ENCODE measurements around the gene COX6B2.

The COX6B2 gene

GRCh38 chr19:55319785-55320184 lies 34.7 kb downstream of the COX6B2 start:
- H3K27ac Mint-ChIP-seq (ENCODE audit: low read depth) = no peak overlapping the region
- no peak for DNase-seq (ENCODE audit: low spot score in 2 of 2)
- H3K4me3 Mint-ChIP-seq = no peak overlapping the region
- no peaks in the 10 kb centered on the region for H3K4me1 Mint-ChIP-seq
- H3K9me3 Mint-ChIP-seq = no peaks in the 10 kb centered on the region
- H3K27me3 Mint-ChIP-seq = peaks cover 25% of the 10 kb centered on the region
- no peak for ATAC-seq (replicated peaks; ENCODE audit: extremely low read depth, poor library complexity, severe bottlenecking)
- H3K36me3 Mint-ChIP-seq (ENCODE audit: insufficient read depth) = no peaks in the 10 kb centered on the region

- H3K9me3 Mint-ChIP-seq = no peaks in the 10 kb centered on the region
- H3K27ac Mint-ChIP-seq (ENCODE audit: low read depth) = peak overlapping the region; percentile 64
- no peak for DNase-seq (ENCODE audit: low spot score in 2 of 2)
- H3K27me3 Mint-ChIP-seq = peaks cover 9% of the 10 kb centered on the region
- ATAC-seq (replicated peaks; ENCODE audit: extremely low read depth, poor library complexity, severe bottlenecking) = no peak
- H3K4me3 Mint-ChIP-seq = no peak overlapping the region
- H3K36me3 Mint-ChIP-seq (ENCODE audit: insufficient read depth) = no peaks in the 10 kb centered on the region
- H3K4me1 Mint-ChIP-seq = no peaks in the 10 kb centered on the region
Observed at GRCh38 chr19:55316646-55317045, 37.9 kb downstream of the COX6B2 start.

- Mint-ChIP-seq H3K36me3 (ENCODE audit: insufficient read depth) (no peaks in the 10 kb centered on the region), H3K9me3 (no peaks in the 10 kb centered on the region), H3K4me1 (no peaks in the 10 kb centered on the region), H3K4me3 (no peak overlapping the region), H3K27ac (ENCODE audit: low read depth) (peak overlapping the region; percentile 64), H3K27me3 (peaks cover 3% of the 10 kb centered on the region)
- ATAC-seq (replicated peaks; ENCODE audit: extremely low read depth, poor library complexity, severe bottlenecking) (no peak), DNase-seq (ENCODE audit: low spot score in 2 of 2) (no peak)
Observed at GRCh38 chr19:55315956-55316525, 38.5 kb downstream of the COX6B2 start.

- ATAC-seq (replicated peaks; ENCODE audit: extremely low read depth, poor library complexity, severe bottlenecking) = no peak
- no peak for DNase-seq (ENCODE audit: low spot score in 2 of 2)
- Mint-ChIP-seq H3K27me3 (no peaks in the 10 kb centered on the region), H3K9me3 (no peaks in the 10 kb centered on the region), H3K4me1 (no peaks in the 10 kb centered on the region), H3K27ac (ENCODE audit: low read depth) (no peak overlapping the region), H3K36me3 (ENCODE audit: insufficient read depth) (no peaks in the 10 kb centered on the region), H3K4me3 (no peak overlapping the region)
Observed at GRCh38 chr19:55314396-55314795, 40.1 kb downstream of the COX6B2 start.

- no peak overlapping the region for H3K4me3 Mint-ChIP-seq
- H3K27ac Mint-ChIP-seq (ENCODE audit: low read depth) = no peak overlapping the region
- no peaks in the 10 kb centered on the region for H3K4me1 Mint-ChIP-seq
- H3K9me3 Mint-ChIP-seq = no peaks in the 10 kb centered on the region
- H3K27me3 Mint-ChIP-seq = no peaks in the 10 kb centered on the region
- ATAC-seq (replicated peaks; ENCODE audit: extremely low read depth, poor library complexity, severe bottlenecking) (no peak), DNase-seq (ENCODE audit: low spot score in 2 of 2) (no peak)
- no peaks in the 10 kb centered on the region for H3K36me3 Mint-ChIP-seq (ENCODE audit: insufficient read depth)
Observed at GRCh38 chr19:55312621-55313512, 41.7 kb downstream of the COX6B2 start.

GRCh38 chr19:55311797-55312196 lies 42.7 kb downstream of the COX6B2 start:
- Mint-ChIP-seq H3K4me3 (no peak overlapping the region), H3K36me3 (ENCODE audit: insufficient read depth) (no peaks in the 10 kb centered on the region), H3K4me1 (no peaks in the 10 kb centered on the region), H3K27me3 (no peaks in the 10 kb centered on the region), H3K27ac (ENCODE audit: low read depth) (no peak overlapping the region), H3K9me3 (no peaks in the 10 kb centered on the region)
- no peak for ATAC-seq (replicated peaks; ENCODE audit: extremely low read depth, poor library complexity, severe bottlenecking)
- no peak for DNase-seq (ENCODE audit: low spot score in 2 of 2)

- no peaks in the 10 kb centered on the region for H3K9me3 Mint-ChIP-seq
- H3K36me3 Mint-ChIP-seq (ENCODE audit: insufficient read depth) = no peaks in the 10 kb centered on the region
- no peak for DNase-seq (ENCODE audit: low spot score in 2 of 2)
- no peak overlapping the region for H3K27ac Mint-ChIP-seq (ENCODE audit: low read depth)
- ATAC-seq (replicated peaks; ENCODE audit: extremely low read depth, poor library complexity, severe bottlenecking) = no peak
- H3K27me3 Mint-ChIP-seq = no peaks in the 10 kb centered on the region
- no peak overlapping the region for H3K4me3 Mint-ChIP-seq
- no peaks in the 10 kb centered on the region for H3K4me1 Mint-ChIP-seq
Observed at GRCh38 chr19:55311397-55311796, 43.1 kb downstream of the COX6B2 start.

GRCh38 chr19:55310498-55310897 lies 44.0 kb downstream of the COX6B2 start:
- Mint-ChIP-seq H3K27ac (ENCODE audit: low read depth) (no peak overlapping the region), H3K27me3 (no peaks in the 10 kb centered on the region), H3K4me3 (no peak overlapping the region), H3K9me3 (no peaks in the 10 kb centered on the region), H3K4me1 (no peaks in the 10 kb centered on the region), H3K36me3 (ENCODE audit: insufficient read depth) (no peaks in the 10 kb centered on the region)
- ATAC-seq (replicated peaks; ENCODE audit: extremely low read depth, poor library complexity, severe bottlenecking) (no peak), DNase-seq (ENCODE audit: low spot score in 2 of 2) (no peak)

- DNase-seq (ENCODE audit: low spot score in 2 of 2) (no peak), ATAC-seq (replicated peaks; ENCODE audit: extremely low read depth, poor library complexity, severe bottlenecking) (no peak)
- H3K4me3 Mint-ChIP-seq = no peak overlapping the region
- no peaks in the 10 kb centered on the region for H3K4me1 Mint-ChIP-seq
- no peak overlapping the region for H3K27ac Mint-ChIP-seq (ENCODE audit: low read depth)
- no peaks in the 10 kb centered on the region for H3K36me3 Mint-ChIP-seq (ENCODE audit: insufficient read depth)
- no peaks in the 10 kb centered on the region for H3K27me3 Mint-ChIP-seq
- no peaks in the 10 kb centered on the region for H3K9me3 Mint-ChIP-seq
Observed at GRCh38 chr19:55309448-55309847, 45.1 kb downstream of the COX6B2 start.

- H3K4me3 Mint-ChIP-seq = no peak overlapping the region
- H3K9me3 Mint-ChIP-seq = no peaks in the 10 kb centered on the region
- ATAC-seq (replicated peaks; ENCODE audit: extremely low read depth, poor library complexity, severe bottlenecking) (no peak), DNase-seq (ENCODE audit: low spot score in 2 of 2) (no peak)
- H3K36me3 Mint-ChIP-seq (ENCODE audit: insufficient read depth) = no peaks in the 10 kb centered on the region
- no peaks in the 10 kb centered on the region for H3K4me1 Mint-ChIP-seq
- H3K27ac Mint-ChIP-seq (ENCODE audit: low read depth) = no peak overlapping the region
- H3K27me3 Mint-ChIP-seq = no peaks in the 10 kb centered on the region
Observed at GRCh38 chr19:55308281-55308680, 46.2 kb downstream of the COX6B2 start.

GRCh38 chr19:55306712-55307111 lies 47.8 kb downstream of the COX6B2 start:
- ATAC-seq (replicated peaks; ENCODE audit: extremely low read depth, poor library complexity, severe bottlenecking) (no peak), DNase-seq (ENCODE audit: low spot score in 2 of 2) (no peak)
- Mint-ChIP-seq H3K36me3 (ENCODE audit: insufficient read depth) (peaks cover 2% of the 10 kb centered on the region), H3K9me3 (no peaks in the 10 kb centered on the region), H3K4me1 (peaks cover 5% of the 10 kb centered on the region), H3K4me3 (no peak overlapping the region), H3K27me3 (no peaks in the 10 kb centered on the region), H3K27ac (ENCODE audit: low read depth) (no peak overlapping the region)

- H3K4me1 Mint-ChIP-seq = peaks cover 9% of the 10 kb centered on the region
- H3K27me3 Mint-ChIP-seq = no peaks in the 10 kb centered on the region
- peaks cover 2% of the 10 kb centered on the region for H3K36me3 Mint-ChIP-seq (ENCODE audit: insufficient read depth)
- H3K9me3 Mint-ChIP-seq = no peaks in the 10 kb centered on the region
- ATAC-seq (replicated peaks; ENCODE audit: extremely low read depth, poor library complexity, severe bottlenecking) (no peak), DNase-seq (ENCODE audit: low spot score in 2 of 2) (no peak)
- H3K4me3 Mint-ChIP-seq = no peak overlapping the region
- no peak overlapping the region for H3K27ac Mint-ChIP-seq (ENCODE audit: low read depth)
Observed at GRCh38 chr19:55305983-55306562, 48.4 kb downstream of the COX6B2 start.

- H3K4me3 Mint-ChIP-seq = no peak overlapping the region
- H3K36me3 Mint-ChIP-seq (ENCODE audit: insufficient read depth) = peaks cover 2% of the 10 kb centered on the region
- ATAC-seq (replicated peaks; ENCODE audit: extremely low read depth, poor library complexity, severe bottlenecking) = no peak
- no peak overlapping the region for H3K27ac Mint-ChIP-seq (ENCODE audit: low read depth)
- no peak for DNase-seq (ENCODE audit: low spot score in 2 of 2)
- peaks cover 9% of the 10 kb centered on the region for H3K4me1 Mint-ChIP-seq
- no peaks in the 10 kb centered on the region for H3K27me3 Mint-ChIP-seq
- no peaks in the 10 kb centered on the region for H3K9me3 Mint-ChIP-seq
Observed at GRCh38 chr19:55305491-55305890, 49.0 kb downstream of the COX6B2 start.

Data from central memory CD8-positive, alpha-beta T cell (primary cell).